OCI-LY1 (cell line): ENCODE measurements around the gene LHX3.

Experiments
- H2AFZ ChIP-seq: fragments of 200-600 bp; sonication (generic), shearing (Covaris generic); 2 replicates; pipeline ENCODE4 v1.6.0; 2014; ENCODE audit warnings: antibody characterized with exemption, mild to moderate bottlenecking, low read length
- H3F3A ChIP-seq: fragments of 200-600 bp; sonication (generic), shearing (Covaris generic); 2 replicates; pipeline ENCODE4 v1.6.0; 2014; ENCODE audit warnings: mild to moderate bottlenecking, antibody characterized with exemption, low read length, moderate library complexity; ENCODE audit not compliant: insufficient read depth
- H3K27ac ChIP-seq: fragments of 200-600 bp; sonication (generic); 2 replicates; pipeline ENCODE4 v1.5.1; 2014; ENCODE audit warnings: low read length, mixed run types, mild to moderate bottlenecking, low read depth; ENCODE audit not compliant: poor library complexity, severe bottlenecking
- H3K27me3 ChIP-seq: fragments of 200-600 bp; sonication (generic); 2 replicates; pipeline ENCODE4 v1.6.0; 2014; ENCODE audit warnings: antibody characterized with exemption, mild to moderate bottlenecking, low read length, moderate library complexity; ENCODE audit not compliant: insufficient read depth
- H3K36me3 ChIP-seq: fragments of 200-600 bp; sonication (generic); 2 replicates; pipeline ENCODE4 v1.6.1; 2014; ENCODE audit warnings: mild to moderate bottlenecking, antibody characterized with exemption, low read length, moderate library complexity, mixed read lengths; ENCODE audit not compliant: insufficient read depth
- H3K4me1 ChIP-seq: fragments of 200-600 bp; sonication (generic); 2 replicates; pipeline ENCODE4 v1.5.1; 2014; ENCODE audit warnings: mild to moderate bottlenecking, low read length, moderate library complexity; ENCODE audit not compliant: insufficient read depth, severe bottlenecking
- H3K4me2 ChIP-seq: fragments of 200-600 bp; sonication (generic), shearing (Covaris generic); 2 replicates; pipeline ENCODE4 v1.6.1; 2014; ENCODE audit warnings: low read length
- H3K4me3 ChIP-seq: fragments of 200-600 bp; sonication (generic); 2 replicates; pipeline ENCODE4 v1.5.1; 2014; ENCODE audit warnings: low read length, low read depth, mild to moderate bottlenecking, mixed read lengths; ENCODE audit not compliant: poor library complexity, severe bottlenecking
- H3K79me2 ChIP-seq: fragments of 200-600 bp; shearing (Covaris generic); 2 replicates; pipeline ENCODE4 v1.6.1; 2016; ENCODE audit warnings: mixed run types, low read length, mixed read lengths; ENCODE audit not compliant: insufficient read depth
- H3K9ac ChIP-seq: fragments of 200-600 bp; sonication (generic), shearing (Covaris generic); 2 replicates; pipeline ENCODE4 v1.6.1; 2014; ENCODE audit warnings: mild to moderate bottlenecking, low read length, mixed read lengths
- H3K9me2 ChIP-seq: fragments of 200-600 bp; sonication (generic), shearing (Covaris generic); 2 replicates; pipeline ENCODE4 v1.6.1; 2014; ENCODE audit warnings: low read depth, mild to moderate bottlenecking, low read length, mixed read lengths
- H3K9me3 ChIP-seq: fragments of 200-600 bp; shearing (Covaris generic); 2 replicates; pipeline ENCODE4 v1.6.1; 2014; ENCODE audit warnings: low read length, mixed read lengths
- H4K20me1 ChIP-seq: fragments of 200-600 bp; sonication (generic), shearing (Covaris generic); 2 replicates; pipeline ENCODE4 v1.6.0; 2016; ENCODE audit warnings: mild to moderate bottlenecking, low read length; ENCODE audit not compliant: insufficient read depth
- EZH2 ChIP-seq: fragments of 200-600 bp; sonication (generic), shearing (Covaris generic); IDR thresholded peaks from 2 replicates; pipeline ENCODE4 v1.8.0; 2017; ENCODE audit warnings: borderline replicate concordance, mixed run types, mild to moderate bottlenecking, antibody characterized with exemption, low read length, moderate library complexity, mixed read lengths
- TF ChIP-seq, protein P1 (sequence below): fragments of 200-600 bp; sonication (generic), shearing (Covaris generic); IDR thresholded peaks from 2 replicates; pipeline ENCODE4 v1.5.1; 2017; ENCODE audit warnings: mild to moderate bottlenecking, antibody characterized with exemption, low read length, moderate library complexity, mixed read lengths

LHX3 gene

DNA sequence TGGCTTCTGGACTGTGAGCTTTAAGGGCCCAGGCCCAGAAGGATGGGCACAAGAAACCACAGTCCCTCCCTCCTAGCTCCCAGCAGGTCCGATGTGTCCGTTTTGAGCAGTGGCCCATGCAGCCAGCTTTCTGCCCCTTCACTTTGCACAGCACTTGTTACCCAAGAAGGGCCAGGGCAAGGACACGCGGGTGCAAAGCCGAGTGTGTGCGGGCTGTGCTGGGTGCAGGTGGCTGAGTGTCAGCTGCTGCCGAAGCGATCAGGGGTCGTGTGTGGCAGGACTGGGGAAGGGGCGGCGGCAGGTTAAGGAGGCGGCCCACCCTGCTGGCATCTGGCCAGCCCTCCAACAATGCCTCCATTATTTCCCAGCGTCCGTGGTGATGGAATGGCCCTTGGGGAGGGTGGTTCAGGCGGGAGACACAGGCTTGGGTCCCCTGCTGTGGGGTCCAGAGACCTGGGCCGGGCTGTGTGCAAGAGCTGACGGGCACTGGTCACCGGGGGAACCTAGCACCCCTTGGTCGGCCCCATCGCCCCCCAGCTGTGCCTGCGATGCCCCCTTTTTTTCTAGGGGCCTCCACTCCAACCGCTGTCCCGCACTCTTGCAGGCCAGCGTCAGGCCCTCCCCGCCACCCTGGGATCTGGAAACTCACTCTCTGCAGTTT, 653 bp downstream of the LHX3 start:
- no peak overlapping the region for H3K9ac ChIP-seq
- no peaks in the 10 kb centered on the region; the same call in 1 of the 2 replicates for H3F3A ChIP-seq
- no peaks in the 10 kb centered on the region for H3K9me2 ChIP-seq
- H2AFZ ChIP-seq: no peak overlapping the region
- no peaks in the 10 kb centered on the region for H3K79me2 ChIP-seq
- TF ChIP-seq, protein P1, sequence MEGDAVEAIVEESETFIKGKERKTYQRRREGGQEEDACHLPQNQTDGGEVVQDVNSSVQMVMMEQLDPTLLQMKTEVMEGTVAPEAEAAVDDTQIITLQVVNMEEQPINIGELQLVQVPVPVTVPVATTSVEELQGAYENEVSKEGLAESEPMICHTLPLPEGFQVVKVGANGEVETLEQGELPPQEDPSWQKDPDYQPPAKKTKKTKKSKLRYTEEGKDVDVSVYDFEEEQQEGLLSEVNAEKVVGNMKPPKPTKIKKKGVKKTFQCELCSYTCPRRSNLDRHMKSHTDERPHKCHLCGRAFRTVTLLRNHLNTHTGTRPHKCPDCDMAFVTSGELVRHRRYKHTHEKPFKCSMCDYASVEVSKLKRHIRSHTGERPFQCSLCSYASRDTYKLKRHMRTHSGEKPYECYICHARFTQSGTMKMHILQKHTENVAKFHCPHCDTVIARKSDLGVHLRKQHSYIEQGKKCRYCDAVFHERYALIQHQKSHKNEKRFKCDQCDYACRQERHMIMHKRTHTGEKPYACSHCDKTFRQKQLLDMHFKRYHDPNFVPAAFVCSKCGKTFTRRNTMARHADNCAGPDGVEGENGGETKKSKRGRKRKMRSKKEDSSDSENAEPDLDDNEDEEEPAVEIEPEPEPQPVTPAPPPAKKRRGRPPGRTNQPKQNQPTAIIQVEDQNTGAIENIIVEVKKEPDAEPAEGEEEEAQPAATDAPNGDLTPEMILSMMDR: no peak
- no peak for TF ChIP-seq EZH2
- peaks cover 9% of the 10 kb centered on the region; the same call in 1 of the 2 replicates for H3K27me3 ChIP-seq
- no peak overlapping the region for H3K4me2 ChIP-seq
- H3K9me3 ChIP-seq: no peaks in the 10 kb centered on the region
- H3K27ac ChIP-seq: no peak overlapping the region
- H3K4me3 ChIP-seq: no peak overlapping the region
- H3K36me3 ChIP-seq: peaks cover 33% of the 10 kb centered on the region
- no peaks in the 10 kb centered on the region for H4K20me1 ChIP-seq
- peaks cover 28% of the 10 kb centered on the region for H3K4me1 ChIP-seq

DNA sequence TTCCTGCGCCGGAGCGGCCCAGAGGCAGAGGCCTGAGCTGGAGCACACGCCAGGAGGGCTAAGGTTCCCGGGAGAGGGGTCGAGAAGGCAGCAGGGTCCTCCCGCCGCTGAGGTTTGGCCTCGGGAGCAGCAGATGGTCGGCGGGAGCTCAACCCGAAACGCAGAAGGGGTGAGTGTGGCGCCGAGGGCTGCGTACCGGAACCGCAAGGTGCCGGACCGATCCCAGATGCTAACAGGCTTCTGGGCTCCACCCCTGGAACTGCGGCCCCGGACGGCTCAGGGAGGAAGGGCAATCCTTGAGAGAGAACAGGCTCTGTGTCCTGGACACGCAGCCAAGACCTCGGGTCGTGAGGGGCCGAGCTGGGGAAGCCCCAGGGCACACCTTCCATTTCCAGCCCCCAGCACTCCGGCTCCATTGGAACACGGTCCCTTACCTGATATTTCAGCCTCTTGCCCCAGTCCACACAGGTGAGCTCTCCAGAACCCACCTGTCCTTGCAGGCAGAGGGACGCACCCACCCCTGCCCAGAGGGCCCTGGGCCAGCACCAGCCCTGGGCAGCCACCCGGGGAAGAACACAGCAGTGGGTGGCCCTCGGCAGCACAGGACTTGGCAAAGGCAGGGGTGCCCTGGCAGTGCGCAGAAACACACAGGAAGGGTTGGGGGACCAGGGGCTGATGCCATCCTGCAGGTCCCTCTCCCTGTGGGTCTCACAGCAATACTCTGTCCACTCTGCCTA, 1.4 kb downstream of the LHX3 start:
- Histone ChIP-seq H3K4me1 (peaks cover 21% of the 10 kb centered on the region), H3K9ac (no peak overlapping the region), H3K36me3 (peaks cover 26% of the 10 kb centered on the region), H3F3A (no peaks in the 10 kb centered on the region; the same call in 1 of the 2 replicates), H3K27me3 (peaks cover 9% of the 10 kb centered on the region; the same call in 1 of the 2 replicates), H3K4me2 (no peak overlapping the region), H3K27ac (no peak overlapping the region), H3K9me3 (no peaks in the 10 kb centered on the region), H2AFZ (no peak overlapping the region), H3K9me2 (no peaks in the 10 kb centered on the region), H3K4me3 (no peak overlapping the region), H3K79me2 (no peaks in the 10 kb centered on the region), H4K20me1 (no peaks in the 10 kb centered on the region)
- TF ChIP-seq, protein P1: no peak
- TF ChIP-seq EZH2: no peak

DNA sequence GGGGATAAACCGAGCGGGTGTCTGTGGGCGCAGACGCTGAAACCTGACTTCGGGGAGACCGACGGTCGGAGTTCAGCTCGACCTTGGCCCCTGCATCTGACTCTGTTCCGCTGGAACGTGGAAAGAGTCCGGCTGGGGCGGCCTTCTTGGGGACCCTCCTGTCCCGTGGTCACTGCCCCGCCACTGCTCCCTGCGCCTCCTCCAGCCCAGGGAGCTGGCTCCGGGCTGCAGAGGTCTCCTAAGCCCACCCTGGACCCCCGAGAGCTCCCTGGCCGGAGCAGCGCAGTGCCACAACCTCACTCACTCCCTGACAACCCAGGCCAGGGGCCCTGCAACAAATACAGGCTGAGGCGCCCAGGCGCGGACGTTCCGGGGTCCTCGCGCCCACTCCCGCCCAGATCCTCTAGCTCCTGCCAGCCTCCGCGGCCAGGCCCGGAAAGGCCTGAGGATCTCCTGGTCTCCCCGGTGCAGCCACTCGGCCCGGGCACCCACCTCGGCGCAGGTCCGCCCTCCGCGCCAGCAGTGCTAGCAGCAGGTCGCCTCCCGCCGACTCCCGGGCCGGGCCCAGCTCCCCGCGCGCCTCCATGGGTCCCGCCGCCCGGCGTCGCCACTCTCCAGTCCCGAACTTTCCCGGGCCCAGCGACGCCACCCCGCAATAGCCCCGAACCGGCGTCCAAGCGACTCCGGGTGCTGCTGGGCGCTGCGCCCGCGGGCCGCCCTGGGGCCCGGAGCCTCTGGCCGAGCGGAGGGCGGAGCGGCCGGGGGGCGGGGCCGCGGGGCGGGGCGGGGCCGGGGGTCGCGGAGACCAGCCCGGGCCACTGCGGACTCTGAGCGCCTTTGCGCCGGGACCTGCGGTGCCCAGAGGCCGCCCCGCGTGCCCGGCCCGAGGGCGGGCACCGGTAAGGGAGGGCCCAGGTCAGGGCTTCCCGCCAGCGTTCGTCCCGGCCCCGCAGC, 2.2 kb downstream of the LHX3 start:
- Histone ChIP-seq H4K20me1 (no peaks in the 10 kb centered on the region), H3K4me2 (no peak overlapping the region)

More for the DNA sequence above, 2.2 kb downstream of the LHX3 start:
- Histone ChIP-seq H3K9ac (no peak overlapping the region), H3K27me3 (peaks cover 9% of the 10 kb centered on the region; the same call in 1 of the 2 replicates), H3K9me2 (no peaks in the 10 kb centered on the region), H3K27ac (no peak overlapping the region), H3K79me2 (no peaks in the 10 kb centered on the region), H3K36me3 (peaks cover 22% of the 10 kb centered on the region), H3F3A (no peaks in the 10 kb centered on the region; the same call in 1 of the 2 replicates), H3K9me3 (no peaks in the 10 kb centered on the region), H3K4me1 (peaks cover 13% of the 10 kb centered on the region), H3K4me3 (no peak overlapping the region), H2AFZ (no peak overlapping the region)
- TF ChIP-seq EZH2: no peak
- TF ChIP-seq, protein P1: no peak
